ENCODE data around the gene P4HTM. TPM values are rescaled to one million over a fixed set of nuclear protein-coding genes. Genes with fewer than 3 reads are reported as not detected.

The P4HTM gene
- total RNA-seq, 1 donor from 2014 or later, result 25.0 TPM

GRCh38 chr3:49013738-49014660 lies 24.0 kb downstream of the P4HTM start:
- Histone ChIP-seq H3K4me1 (ENCODE audit: insufficient read depth, low read length) (peaks cover 13% of the 10 kb centered on the region), H4K20me1 (ENCODE audit: insufficient read depth, low read length) (peaks cover 72% of the 10 kb centered on the region), H3K27me3 (ENCODE audit: insufficient read depth, low read length) (no peaks in the 10 kb centered on the region), H3K36me3 (ENCODE audit: insufficient read depth, low read length) (peaks cover 27% of the 10 kb centered on the region), H3K79me2 (ENCODE audit: insufficient read depth, low read length) (peaks cover 84% of the 10 kb centered on the region), H3K4me3 (ENCODE audit: insufficient read depth, low read depth, low read length) (no peak overlapping the region), H3K9me3 (ENCODE audit: insufficient read depth, low read depth, low read length) (no peaks in the 10 kb centered on the region), H3K4me2 (ENCODE audit: low read length) (no peak overlapping the region), H3K9ac (ENCODE audit: low read length) (no peak overlapping the region), H3K27ac (ENCODE audit: low read depth, low read length) (no peak overlapping the region), H2AFZ (ENCODE audit: low read depth, low read length) (no peak overlapping the region)
- Mint-ChIP-seq H3K4me1 (ENCODE audit: low read depth, unreplicated experiment) (peaks cover 8% of the 10 kb centered on the region), H3K9me3 (ENCODE audit: unreplicated experiment) (no peaks in the 10 kb centered on the region), H3K27ac (ENCODE audit: unreplicated experiment) (no peak overlapping the region), H3K4me3 (ENCODE audit: unreplicated experiment) (no peak overlapping the region), H3K36me3 (ENCODE audit: low read depth, unreplicated experiment) (peaks cover 26% of the 10 kb centered on the region), H3K27me3 (ENCODE audit: low read depth, unreplicated experiment) (no peaks in the 10 kb centered on the region)
- DNase-seq (ENCODE audit: low read depth) (no peak), FAIRE-seq (no peak)
- TF ChIP-seq EZH2 (IDR thresholded peaks at IDR 0.05; ENCODE audit: insufficient read depth, low read length) (no peak), CTCF (IDR thresholded peaks at IDR 0.05; ENCODE audit: insufficient read depth, low read depth, low read length) (peak; percentile 44)

- Histone ChIP-seq H3K36me3 (ENCODE audit: insufficient read depth, low read length) (peaks cover 27% of the 10 kb centered on the region), H3K4me3 (ENCODE audit: insufficient read depth, low read depth, low read length) (no peak overlapping the region), H4K20me1 (ENCODE audit: insufficient read depth, low read length) (peaks cover 63% of the 10 kb centered on the region), H3K4me2 (ENCODE audit: low read length) (no peak overlapping the region), H3K27me3 (ENCODE audit: insufficient read depth, low read length) (no peaks in the 10 kb centered on the region), H3K9ac (ENCODE audit: low read length) (no peak overlapping the region), H3K79me2 (ENCODE audit: insufficient read depth, low read length) (peaks cover 79% of the 10 kb centered on the region), H3K27ac (ENCODE audit: low read depth, low read length) (no peak overlapping the region), H2AFZ (ENCODE audit: low read depth, low read length) (no peak overlapping the region), H3K9me3 (ENCODE audit: insufficient read depth, low read depth, low read length) (no peaks in the 10 kb centered on the region), H3K4me1 (ENCODE audit: insufficient read depth, low read length) (peaks cover 19% of the 10 kb centered on the region)
- H3K36me3 Mint-ChIP-seq (ENCODE audit: low read depth, unreplicated experiment), result peaks cover 26% of the 10 kb centered on the region
- no peaks in the 10 kb centered on the region for H3K27me3 Mint-ChIP-seq (ENCODE audit: low read depth, unreplicated experiment)
- peak overlapping the region; percentile 28 for H3K4me3 Mint-ChIP-seq (ENCODE audit: unreplicated experiment)
- H3K9me3 Mint-ChIP-seq (ENCODE audit: unreplicated experiment), result no peaks in the 10 kb centered on the region
- DNase-seq (ENCODE audit: low read depth) (no peak), FAIRE-seq (no peak)
- TF ChIP-seq EZH2 (IDR thresholded peaks at IDR 0.05; ENCODE audit: insufficient read depth, low read length), result no peak
- TF ChIP-seq CTCF (IDR thresholded peaks at IDR 0.05; ENCODE audit: insufficient read depth, low read depth, low read length), result no peak
- H3K27ac Mint-ChIP-seq (ENCODE audit: unreplicated experiment), result peak overlapping the region; percentile 27
- H3K4me1 Mint-ChIP-seq (ENCODE audit: low read depth, unreplicated experiment), result peaks cover 10% of the 10 kb centered on the region
Measured at GRCh38 chr3:49015072-49015471, 25.0 kb downstream of the P4HTM start.

DNA sequence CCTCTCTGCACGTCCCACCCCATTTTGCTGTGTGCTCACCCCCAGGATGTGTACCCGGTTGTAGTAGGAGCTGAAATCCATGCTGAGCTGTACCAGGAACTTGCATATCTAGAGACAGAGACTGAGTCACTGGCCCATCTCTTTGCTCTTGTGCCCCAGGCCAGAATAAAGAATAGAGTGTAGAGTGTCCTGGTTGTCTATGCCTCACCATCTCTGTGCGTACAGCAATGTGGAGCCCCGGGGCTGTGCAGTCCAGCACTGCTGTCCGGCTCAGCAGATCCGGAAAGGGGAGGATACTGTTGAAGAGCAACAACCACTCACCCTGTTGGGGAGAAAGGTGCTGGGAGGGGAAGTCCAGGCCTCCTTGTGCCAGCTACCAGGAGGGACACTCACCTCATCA lies 25.7 kb downstream of the P4HTM start:
- H3K4me2 ChIP-seq (ENCODE audit: low read length), result no peak overlapping the region
- no peak overlapping the region for H3K27ac ChIP-seq (ENCODE audit: low read depth, low read length)
- TF ChIP-seq CTCF (IDR thresholded peaks at IDR 0.05; ENCODE audit: insufficient read depth, low read depth, low read length) (no peak), EZH2 (IDR thresholded peaks at IDR 0.05; ENCODE audit: insufficient read depth, low read length) (no peak)
- no peaks in the 10 kb centered on the region for H3K9me3 Mint-ChIP-seq (ENCODE audit: unreplicated experiment)
- H3K4me1 ChIP-seq (ENCODE audit: insufficient read depth, low read length), result peaks cover 22% of the 10 kb centered on the region
- no peaks in the 10 kb centered on the region for H3K27me3 ChIP-seq (ENCODE audit: insufficient read depth, low read length)
- no peak for FAIRE-seq
- H3K4me1 Mint-ChIP-seq (ENCODE audit: low read depth, unreplicated experiment), result peaks cover 12% of the 10 kb centered on the region
- peaks cover 27% of the 10 kb centered on the region for H3K36me3 ChIP-seq (ENCODE audit: insufficient read depth, low read length)
- DNase-seq (ENCODE audit: low read depth), result no peak
- H3K27me3 Mint-ChIP-seq (ENCODE audit: low read depth, unreplicated experiment), result no peaks in the 10 kb centered on the region
- no peak overlapping the region for H3K4me3 Mint-ChIP-seq (ENCODE audit: unreplicated experiment)
- peaks cover 80% of the 10 kb centered on the region for H3K79me2 ChIP-seq (ENCODE audit: insufficient read depth, low read length)
- H3K9me3 ChIP-seq (ENCODE audit: insufficient read depth, low read depth, low read length), result no peaks in the 10 kb centered on the region
- H4K20me1 ChIP-seq (ENCODE audit: insufficient read depth, low read length), result peaks cover 62% of the 10 kb centered on the region
- peak overlapping the region; percentile 69 for H3K27ac Mint-ChIP-seq (ENCODE audit: unreplicated experiment)
- peaks cover 26% of the 10 kb centered on the region for H3K36me3 Mint-ChIP-seq (ENCODE audit: low read depth, unreplicated experiment)
- no peak overlapping the region for H2AFZ ChIP-seq (ENCODE audit: low read depth, low read length)
- no peak overlapping the region for H3K4me3 ChIP-seq (ENCODE audit: insufficient read depth, low read depth, low read length)
- H3K9ac ChIP-seq (ENCODE audit: low read length), result no peak overlapping the region
